HTR-8/SVneo (cell line): ENCODE results near the gene C1QTNF3.
A peak's percentile ranks its signal among the peaks of the same experiment; 100 is the strongest.
"Not testable (repeated sequence)": the region's sequence is repeated elsewhere in the genome, so short reads cannot be mapped to it uniquely, and the experiment has no call there.

Source experiments
- DNase-seq: peaks from one replicate; pipeline ENCODE4 v3.0.0; 2011; ENCODE audit warnings: low spot score, mixed read lengths; ENCODE audit not compliant: insufficient read length
- FAIRE-seq: peaks from 2 replicates; lab custom pipeline; 2011; peaks lifted over from hg19 to GRCh38; lab: Jason Lieb, UNC

C1QTNF3 gene, protein sequence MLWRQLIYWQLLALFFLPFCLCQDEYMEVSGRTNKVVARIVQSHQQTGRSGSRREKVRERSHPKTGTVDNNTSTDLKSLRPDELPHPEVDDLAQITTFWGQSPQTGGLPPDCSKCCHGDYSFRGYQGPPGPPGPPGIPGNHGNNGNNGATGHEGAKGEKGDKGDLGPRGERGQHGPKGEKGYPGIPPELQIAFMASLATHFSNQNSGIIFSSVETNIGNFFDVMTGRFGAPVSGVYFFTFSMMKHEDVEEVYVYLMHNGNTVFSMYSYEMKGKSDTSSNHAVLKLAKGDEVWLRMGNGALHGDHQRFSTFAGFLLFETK

DNA sequence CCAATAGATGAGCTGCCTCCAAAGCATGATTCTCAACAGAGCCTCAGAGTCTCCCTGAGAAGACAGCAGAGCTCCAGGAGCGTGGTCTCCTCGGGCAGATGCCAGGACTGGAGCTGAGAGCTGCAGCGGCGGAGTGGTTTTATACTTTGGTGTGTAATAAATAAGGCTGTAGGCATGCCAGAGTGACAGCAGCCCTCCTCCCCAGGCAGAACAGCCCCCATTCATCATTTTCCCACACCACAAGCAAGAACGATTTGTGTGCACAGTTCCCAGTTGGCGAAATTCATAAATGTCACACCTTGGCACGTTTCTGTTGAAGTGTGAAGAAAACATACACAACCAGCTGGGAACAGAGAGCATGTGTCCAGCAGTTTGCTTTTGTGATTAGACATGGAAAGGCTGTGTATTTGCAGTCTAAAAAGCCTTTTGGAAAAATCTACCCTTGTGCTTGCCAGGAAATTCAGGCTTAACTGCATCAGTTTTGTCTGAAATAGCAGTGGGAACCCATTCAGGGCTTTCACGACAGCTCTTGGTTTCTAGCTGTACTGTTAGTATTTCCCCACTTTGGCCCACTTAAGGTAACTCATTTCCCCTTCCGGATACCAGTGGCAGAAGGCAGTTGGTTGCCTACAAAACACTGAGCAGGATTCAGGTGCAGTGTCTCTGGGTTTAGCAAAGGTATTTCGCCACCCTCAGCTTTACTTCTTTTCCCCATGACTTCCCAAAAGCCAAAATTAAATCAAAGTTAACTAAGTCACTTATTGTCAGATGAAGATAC is at the start of gene C1QTNF3:
TSS of gene C1QTNF3 (minus strand) at position 115 of the 778 bp plus-strand sequence. CDS start at position 27, 88 bp downstream.
- no peak for DNase-seq
- FAIRE-seq = no peak

DNA sequence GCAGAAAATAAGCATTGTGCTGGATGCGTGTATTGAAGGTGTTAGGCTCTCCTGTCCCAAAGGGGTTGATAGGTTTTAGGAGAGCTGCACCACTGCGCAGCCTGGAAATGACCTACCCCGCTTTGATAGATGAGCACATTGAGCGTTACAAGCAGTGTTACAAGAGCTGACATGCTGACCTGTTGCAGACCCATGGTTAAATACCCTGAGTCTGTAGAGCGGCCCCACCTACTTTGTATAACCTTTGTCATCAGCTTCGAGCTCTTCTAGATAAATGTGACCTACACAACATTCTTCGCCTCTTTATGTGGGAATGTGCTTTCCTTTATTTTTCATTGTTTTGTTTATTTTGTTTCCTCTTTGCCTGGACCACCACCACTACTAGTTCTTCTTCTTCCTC is 48.0 kb upstream of the C1QTNF3 start:
- DNase-seq = not testable (repeated sequence)
- FAIRE-seq = peak; percentile 9

DNA sequence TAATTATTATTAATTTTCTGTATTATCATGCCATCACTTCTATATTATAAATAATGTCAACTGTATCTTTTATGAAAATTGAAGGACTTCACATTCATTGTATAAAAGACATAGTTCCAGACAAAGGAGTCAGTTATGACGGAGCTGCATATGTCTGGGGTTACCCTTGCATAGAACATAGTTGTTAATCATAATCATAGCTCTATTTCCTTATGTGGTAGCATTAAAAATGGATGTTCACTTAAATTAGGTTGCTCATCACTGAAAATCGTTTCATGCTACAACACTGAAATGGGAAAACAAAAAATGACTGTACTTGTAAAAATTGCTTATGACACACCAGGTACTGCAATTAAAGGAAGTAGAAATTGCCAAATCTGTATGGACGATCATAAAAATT is 46.8 kb upstream of the C1QTNF3 start:
- DNase-seq = not testable (repeated sequence)
- peak; percentile 52 for FAIRE-seq

DNA sequence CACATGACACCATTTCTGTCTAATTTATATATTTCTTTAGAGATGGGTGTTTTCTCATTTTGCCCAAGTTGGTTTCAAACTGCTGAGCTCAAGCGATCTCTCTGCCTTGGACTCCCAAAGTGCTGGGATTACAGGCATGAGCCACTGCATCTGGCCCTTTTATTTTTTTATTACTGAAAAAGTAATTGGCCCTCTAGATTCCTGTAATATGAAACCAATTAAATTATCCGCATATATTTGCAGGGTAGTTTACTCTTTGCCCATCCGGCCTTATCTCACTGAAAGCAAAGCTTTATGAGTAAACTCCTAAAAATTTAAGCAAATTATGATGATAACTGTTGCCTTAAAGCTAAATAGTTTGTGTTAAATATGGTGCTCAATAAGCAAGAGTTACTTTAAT is 44.7 kb upstream of the C1QTNF3 start:
- not testable (repeated sequence) for FAIRE-seq, DNase-seq

DNA sequence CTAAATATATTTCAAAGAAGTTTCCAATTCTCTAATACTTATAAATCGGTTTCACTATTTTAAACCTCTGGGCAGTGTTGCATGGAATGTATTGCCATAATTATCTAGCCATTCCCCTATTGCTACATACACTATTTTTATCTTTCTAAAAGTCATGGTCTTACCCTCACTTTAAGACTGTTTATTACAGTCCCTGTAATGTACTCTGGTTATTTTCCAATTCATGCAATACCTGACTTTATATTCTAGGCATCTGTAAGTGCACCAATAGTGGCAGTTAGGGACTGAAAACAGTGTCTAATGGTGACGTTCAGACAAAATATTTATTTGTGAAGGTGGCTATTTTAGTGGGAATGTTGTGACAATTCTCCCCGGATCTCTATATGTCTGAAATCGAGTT is 40.9 kb upstream of the C1QTNF3 start:
- not testable (repeated sequence) for DNase-seq, FAIRE-seq

DNA sequence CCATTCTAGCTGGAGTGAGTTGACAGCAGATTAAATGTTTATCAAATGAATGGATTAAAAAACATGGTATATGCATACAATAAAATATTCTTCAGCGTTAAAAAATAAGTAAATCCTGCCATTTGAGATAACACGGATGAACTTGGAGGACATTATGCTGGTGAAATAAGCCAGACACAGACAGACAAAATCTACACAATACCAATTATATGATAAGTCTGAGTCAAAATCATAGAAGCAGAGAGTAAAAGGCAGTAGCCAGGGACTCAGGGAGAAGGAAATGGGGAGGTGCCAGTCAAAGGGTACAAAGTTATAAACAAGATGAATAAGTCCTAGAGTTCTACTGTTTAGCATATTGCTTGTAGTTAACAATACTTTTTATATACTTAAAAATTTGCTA is 36.5 kb upstream of the C1QTNF3 start:
- not testable (repeated sequence) for DNase-seq, FAIRE-seq

DNA sequence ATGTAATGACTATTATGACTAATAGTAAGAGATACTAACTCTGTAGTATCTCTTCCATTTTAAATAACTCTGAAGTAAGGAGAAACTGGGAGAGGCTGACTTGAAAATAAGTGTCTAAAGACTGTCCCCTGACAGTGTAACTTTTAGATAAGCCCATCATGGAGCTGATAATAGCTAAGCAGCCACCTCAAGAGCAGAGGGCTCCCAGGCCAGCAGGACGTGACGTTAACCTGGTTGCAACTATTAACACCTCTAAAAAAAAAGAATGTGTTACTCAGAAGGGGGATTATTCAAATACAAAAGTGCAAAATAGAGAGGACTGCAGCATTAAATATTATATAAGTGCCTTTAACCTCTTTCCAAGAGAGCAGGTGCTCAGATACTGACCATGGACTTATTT is 34.6 kb upstream of the C1QTNF3 start:
- DNase-seq, FAIRE-seq: not testable (repeated sequence)

DNA sequence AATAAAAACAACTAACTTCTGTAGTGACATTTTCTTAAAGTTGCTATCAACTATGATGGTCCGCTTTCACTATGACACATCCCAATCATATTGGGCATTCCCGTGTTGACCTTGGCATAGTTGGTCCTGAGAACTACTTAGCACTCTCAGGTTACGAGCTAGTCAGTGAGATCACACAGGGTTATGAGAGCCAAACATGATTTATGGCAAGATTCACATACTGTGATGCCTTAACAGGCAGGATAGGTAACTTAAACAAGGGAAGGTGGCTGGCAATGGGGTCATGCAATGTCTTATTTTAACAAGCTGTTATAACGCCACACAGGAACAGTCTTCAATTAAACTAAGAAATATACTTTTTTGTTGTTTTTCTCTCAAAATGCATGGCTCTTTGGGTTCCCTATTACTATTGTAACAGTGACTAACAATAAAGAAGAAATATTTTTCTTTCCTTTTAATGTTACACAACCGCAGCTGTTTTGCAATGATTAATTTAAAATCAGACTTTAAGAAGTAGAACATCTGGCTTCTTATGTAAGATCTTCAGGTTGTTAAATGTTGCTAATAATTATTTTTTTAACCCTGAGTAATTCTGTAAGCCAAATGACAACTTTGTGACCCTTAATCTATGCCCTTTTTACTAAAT is 33.8 kb upstream of the C1QTNF3 start:
- FAIRE-seq = peak; percentile 94
- not testable (repeated sequence) for DNase-seq

DNA sequence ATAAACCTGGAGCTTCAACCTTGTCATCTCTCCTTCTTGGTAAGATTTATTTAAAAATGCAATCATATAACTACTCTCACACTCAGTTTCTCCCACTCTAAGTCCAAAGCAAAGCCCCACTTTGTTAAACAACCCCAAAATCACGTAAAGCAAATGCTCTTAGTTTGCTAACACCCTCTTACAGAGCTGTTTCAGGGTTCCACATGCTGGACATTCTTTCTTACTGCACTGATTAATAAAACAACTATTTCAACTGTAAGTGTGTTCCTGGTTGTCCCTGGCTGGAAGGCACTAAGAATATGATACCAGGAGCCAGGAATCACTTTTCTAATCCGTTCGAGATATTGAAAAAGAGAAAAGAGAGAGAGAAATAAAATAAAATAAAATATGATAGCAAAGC is 31.5 kb upstream of the C1QTNF3 start:
- DNase-seq = not testable (repeated sequence)
- peak; percentile 64 for FAIRE-seq

DNA sequence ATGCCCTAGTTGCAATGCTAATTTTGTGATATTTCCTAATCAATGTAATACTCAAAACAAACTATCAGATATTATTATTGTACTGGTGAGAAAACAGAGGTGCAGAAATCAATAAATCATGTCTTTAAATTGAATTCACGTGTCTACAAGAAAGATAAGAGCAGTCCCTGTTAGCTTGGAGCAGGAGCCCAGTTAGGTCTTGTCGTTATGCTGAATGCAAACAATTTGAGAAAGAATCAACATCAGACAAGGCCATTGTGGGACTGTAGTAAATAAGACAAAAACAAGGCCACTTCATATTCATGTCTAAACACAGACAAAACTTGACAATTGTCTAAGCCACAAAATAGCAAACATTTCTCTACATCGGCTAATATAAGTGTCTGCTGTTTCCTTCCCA is 31.1 kb upstream of the C1QTNF3 start:
- not testable (repeated sequence) for FAIRE-seq, DNase-seq

DNA sequence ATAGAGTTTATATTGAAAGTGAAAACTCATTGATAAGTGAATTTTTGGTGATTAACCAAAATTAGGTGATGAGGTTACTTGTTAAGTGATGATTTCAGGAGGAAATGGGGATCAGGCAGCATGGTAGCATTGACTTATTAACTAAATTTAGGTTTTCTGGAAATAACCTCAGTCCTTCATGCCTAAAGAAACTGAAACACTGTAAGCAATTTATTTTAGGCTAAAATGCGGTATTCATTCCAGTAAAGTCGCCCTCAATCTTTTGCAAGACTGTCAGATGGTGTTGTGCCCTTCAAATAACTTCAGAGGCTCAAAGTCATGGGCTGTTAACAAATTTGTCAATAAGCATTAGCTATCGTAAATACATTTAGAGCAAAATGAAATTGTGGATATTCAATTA is 27.6 kb upstream of the C1QTNF3 start:
- FAIRE-seq, DNase-seq: not testable (repeated sequence)

DNA sequence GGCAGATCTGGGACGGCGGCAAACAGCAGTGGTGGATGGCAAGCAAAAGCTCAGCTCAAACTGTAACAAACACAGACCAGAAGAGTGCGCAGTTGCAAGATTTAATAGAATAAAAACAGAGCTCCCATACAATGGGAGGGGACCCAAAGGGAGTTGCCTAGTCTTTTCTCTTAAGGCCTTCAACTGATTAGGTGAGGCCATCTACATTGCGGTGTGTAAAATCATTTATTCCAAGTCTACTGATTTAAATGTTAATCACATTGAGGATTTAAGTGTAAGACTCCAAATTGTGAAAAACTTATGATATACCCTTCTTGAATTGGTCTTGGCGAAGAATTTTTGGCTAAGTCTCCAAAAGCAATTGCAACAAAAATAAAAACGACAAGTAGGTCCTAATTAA is 21.6 kb upstream of the C1QTNF3 start:
- FAIRE-seq (no peak), DNase-seq (no peak)

DNA sequence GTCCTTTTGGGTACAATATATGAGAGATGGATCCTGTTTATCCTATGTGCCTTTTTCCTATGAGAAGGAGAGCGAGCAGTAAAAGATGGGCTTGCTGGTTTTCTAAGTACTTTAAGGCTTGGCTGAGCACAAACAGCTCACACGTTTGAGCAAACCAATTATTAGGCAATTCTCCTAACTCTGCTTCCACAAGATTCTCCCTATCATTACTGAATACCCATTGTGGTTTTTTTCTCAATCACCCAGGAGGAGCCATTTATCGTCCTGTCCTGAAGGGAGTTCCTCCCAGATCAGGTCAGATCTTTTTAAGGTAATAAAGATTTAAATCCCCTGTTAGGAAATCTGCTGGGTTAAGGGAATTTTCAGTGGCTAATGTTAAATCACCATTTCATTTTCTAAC is 19.4 kb upstream of the C1QTNF3 start:
- FAIRE-seq (no peak), DNase-seq (no peak)

DNA sequence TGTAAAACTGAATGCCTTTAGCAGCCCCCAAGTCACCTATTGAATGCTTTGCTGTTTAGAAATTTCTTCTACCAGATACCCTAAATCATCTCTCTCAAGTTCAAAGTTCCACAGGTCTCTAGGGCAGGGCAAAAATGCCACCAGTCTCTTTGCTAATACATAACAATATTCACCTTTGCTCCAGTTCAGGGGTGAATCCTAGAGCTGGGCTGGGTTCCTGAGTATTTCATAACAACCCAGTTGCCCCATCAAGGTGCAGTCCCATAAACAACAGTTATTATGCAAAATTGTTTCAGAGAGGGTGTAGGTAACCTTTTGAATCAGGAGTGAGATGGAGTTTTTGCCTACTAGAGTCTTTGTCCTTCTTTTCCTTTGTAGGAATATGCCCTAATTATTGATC is 19.0 kb upstream of the C1QTNF3 start:
- FAIRE-seq (no peak), DNase-seq (no peak)

DNA sequence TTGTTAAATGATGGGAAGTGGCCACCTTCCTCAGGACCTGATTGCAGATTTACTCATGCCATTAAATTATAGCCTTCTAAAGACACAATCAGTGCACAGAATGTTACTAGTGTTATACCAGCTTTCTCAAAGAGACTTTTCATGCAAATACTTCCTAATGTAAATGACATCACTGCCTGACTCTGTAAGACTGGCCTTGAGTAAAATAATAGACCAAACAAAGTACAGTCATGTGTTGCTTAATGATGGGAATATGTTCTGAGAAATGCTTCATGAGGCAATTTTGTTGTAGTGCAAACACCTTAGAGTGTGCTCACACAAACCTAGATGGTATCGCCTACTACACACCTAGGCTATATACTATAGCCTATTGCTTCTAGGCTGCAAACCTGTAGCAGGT is 17.0 kb upstream of the C1QTNF3 start:
- DNase-seq = no peak
- peak; percentile 72 for FAIRE-seq

DNA sequence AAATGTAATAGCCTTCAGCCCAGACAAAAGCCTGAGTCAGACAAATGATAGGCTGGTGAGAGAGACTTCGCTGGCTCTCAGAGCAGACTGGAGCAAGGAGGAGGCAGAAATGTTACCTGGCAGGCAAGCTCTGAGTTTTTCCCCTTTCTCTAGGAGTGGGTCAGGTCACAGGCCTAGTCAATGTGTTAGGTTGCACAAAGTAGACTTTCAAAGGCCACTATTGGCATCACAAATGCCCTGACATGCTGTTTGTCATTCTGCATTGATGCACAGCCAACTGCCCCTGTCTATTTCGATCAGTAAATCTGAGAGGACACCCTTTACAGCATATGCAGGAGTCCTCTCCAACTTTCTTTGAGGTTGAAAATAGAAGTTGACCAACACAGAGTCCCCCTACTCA is 15.5 kb upstream of the C1QTNF3 start:
- DNase-seq = no peak
- no peak for FAIRE-seq

DNA sequence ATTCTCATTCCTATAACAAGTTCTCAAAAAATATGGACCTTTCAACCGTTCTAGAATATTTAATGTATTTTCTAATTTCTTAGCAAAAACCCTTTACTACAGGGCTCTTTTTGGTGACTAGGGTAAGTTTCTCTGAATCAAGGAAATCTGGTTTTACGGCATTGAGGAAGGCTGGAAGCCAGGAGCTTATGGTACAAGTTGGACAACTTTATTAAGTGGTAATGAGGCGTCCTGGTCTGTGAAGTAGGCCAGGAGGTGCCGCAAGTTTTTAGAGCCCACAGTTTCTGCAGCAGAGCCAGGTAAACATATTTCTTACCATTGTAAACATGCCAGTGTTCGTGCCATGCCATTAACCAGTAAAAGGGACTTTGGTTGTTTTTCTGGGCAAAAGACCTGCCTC is 14.6 kb upstream of the C1QTNF3 start:
- DNase-seq = no peak
- no peak for FAIRE-seq

DNA sequence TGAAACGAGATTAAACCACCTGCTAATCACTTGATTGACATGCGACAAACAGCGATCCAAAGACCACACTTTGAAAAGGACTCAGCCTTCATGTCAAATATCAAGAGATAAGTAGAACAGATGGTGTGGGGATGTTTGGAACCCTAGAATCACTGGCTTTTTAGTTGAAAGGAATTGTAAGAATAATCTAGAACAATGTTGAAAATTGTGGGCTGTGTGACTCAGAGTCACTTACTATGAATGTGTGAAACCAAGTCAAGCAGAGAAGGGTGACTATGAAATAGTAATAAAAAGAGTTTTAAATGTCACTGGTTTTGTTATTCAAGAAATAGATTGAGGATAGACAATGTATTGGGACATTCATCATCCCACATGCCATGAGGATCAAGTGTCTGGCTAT is 14.1 kb upstream of the C1QTNF3 start:
- DNase-seq (no peak), FAIRE-seq (no peak)

DNA sequence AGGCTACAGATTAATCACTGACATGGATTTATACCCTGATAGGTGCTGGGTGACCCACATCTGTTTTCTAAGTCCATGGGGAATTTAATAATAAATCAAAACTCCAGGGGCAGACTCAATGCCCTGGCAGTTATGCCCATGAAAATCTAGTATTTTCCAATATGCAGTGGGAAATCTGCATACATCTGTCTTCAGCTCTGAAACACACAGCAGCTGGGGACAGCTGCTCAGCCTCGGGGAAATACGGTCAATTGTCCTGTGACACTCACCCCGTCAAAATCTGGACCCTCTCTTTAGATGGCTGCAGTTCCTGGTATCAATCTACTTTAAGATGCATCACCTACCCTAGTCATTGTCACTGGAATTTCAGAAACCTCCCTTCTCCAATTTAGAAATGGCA is 12.7 kb upstream of the C1QTNF3 start:
- FAIRE-seq = no peak
- no peak for DNase-seq

DNA sequence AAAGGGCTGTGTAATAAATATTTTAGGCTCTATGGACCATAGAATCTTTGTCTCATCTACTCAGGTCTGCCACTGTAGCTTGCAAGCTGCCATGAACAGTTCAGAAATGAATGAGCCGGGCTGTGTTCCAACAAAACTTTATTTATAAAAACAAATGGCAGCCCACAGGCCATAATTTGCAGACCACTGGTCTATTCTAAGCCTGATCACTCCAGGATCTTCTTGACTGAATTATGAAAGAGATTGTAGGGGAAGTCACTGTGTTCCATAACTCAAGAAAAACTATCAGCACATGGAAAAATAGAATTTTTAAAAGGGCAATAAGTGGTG is 11.4 kb upstream of the C1QTNF3 start:
- FAIRE-seq = no peak

More for the DNA sequence above, 11.4 kb upstream of the C1QTNF3 start:
- DNase-seq = no peak
